Activated B cell treated with CpG ODN at 0.5 μM for 24 hours (primary cell): Measurements from ENCODE around the gene TARP.

Experiments
- ATAC-seq: fragments of 200-7000 bp; cut with Tn5 transposase; one replicate; pipeline ENCODE4 v1.10.0; 2021; ENCODE audit warnings: low read depth, mild to moderate bottlenecking, moderate library complexity
- CTCF ChIA-PET: fragments of 350-600 bp; sonication (Branson Sonifier 250); formaldehyde crosslinking; loops from one replicate; lab custom pipeline; 2021; ENCODE audit warnings: antibody characterized with exemption; lab: Charles Lee
- POLR2A ChIA-PET: fragments of 350-600 bp; sonication (Branson Sonifier 250); formaldehyde crosslinking; loops from one replicate; lab custom pipeline; 2021; ENCODE audit warnings: antibody characterized with exemption; lab: Charles Lee
- DNase-seq: peaks from one replicate; pipeline ENCODE4 v3.0.0; 2022
- H3K27ac Mint-ChIP-seq: one replicate; pipeline ENCODE4 v1.8.0; 2020; ENCODE audit warnings: mixed read lengths
- H3K27me3 Mint-ChIP-seq: one replicate; pipeline ENCODE4 v1.8.0; 2021; ENCODE audit warnings: mixed read lengths
- H3K36me3 Mint-ChIP-seq: one replicate; pipeline ENCODE4 v1.8.0; 2021; ENCODE audit warnings: low read depth, mixed read lengths
- H3K4me1 Mint-ChIP-seq: one replicate; pipeline ENCODE4 v1.8.0; 2021; ENCODE audit warnings: mixed read lengths
- H3K4me3 Mint-ChIP-seq: one replicate; pipeline ENCODE4 v1.8.0; 2020; ENCODE audit warnings: mild to moderate bottlenecking, mixed read lengths
- H3K9me3 Mint-ChIP-seq: one replicate; pipeline ENCODE4 v1.8.0; 2020; ENCODE audit warnings: mixed read lengths
- CTCF ChIP-seq: fragments of 200-600 bp; IDR thresholded peaks from one replicate; pipeline ENCODE4 v1.8.0; 2022; ENCODE audit warnings: antibody characterized with exemption, mild to moderate bottlenecking
- intact Hi-C: fragments of 100-400 bp; cut with micrococcal nuclease; formaldehyde crosslinking; loops from one replicate; pipeline ENCODE4 v1.15.1; 2024

Gene TARP

DNA sequence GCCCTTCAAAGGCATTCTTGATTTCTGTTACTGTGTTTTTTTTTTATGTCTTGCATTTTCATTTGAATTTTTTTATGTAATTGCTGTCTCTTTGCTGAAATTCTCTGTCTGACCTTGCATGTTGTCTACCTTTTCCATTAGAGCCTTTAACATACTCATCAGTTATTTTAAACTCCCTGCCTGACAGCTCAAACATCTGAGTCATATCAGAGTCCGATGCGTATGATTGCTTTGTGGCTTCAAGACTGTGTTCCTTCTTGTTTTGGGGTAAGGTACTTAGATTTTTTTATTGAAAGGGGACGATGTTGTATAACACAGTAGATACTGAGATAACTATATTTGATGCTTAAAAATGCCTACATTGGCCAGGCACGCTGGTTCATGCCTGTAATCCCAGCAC lies 9.7 kb upstream of the TARP start:
- H3K4me1 Mint-ChIP-seq = no peaks in the 10 kb centered on the region
- DNase-seq = no peak
- H3K4me3 Mint-ChIP-seq = no peak overlapping the region
- TF ChIP-seq CTCF = no peak
- H3K27ac Mint-ChIP-seq = no peak overlapping the region
- H3K9me3 Mint-ChIP-seq = no peaks in the 10 kb centered on the region
- peaks cover 20% of the 10 kb centered on the region for H3K27me3 Mint-ChIP-seq
- no peak for ATAC-seq
- intact Hi-C loops = no loop called here
- POLR2A ChIA-PET = no interaction called here
- no peaks in the 10 kb centered on the region for H3K36me3 Mint-ChIP-seq
- CTCF ChIA-PET = no interaction called here

DNA sequence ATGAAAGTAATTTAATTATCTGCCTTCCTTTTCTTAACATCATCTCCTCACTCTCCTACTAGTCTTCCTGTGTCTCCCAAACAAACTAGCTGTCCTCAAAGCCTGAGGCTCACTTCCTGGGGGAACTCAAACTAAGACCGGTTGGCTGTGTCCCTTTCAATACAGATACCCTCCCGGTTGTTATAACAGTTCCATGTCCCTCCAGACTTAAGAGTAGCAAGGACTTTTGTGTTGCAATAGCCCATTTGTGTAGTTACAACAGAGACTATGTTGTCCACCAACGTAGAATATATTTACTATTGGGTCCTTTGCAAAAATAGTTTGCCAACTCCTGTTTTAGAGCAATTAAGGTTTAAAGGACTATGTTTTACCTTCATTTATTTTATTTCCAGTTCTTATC lies 8.6 kb upstream of the TARP start:
- POLR2A ChIA-PET = no interaction called here
- no peak overlapping the region for H3K27ac Mint-ChIP-seq
- no peak for DNase-seq
- no peaks in the 10 kb centered on the region for H3K36me3 Mint-ChIP-seq
- ATAC-seq = no peak
- H3K4me1 Mint-ChIP-seq = no peaks in the 10 kb centered on the region
- H3K9me3 Mint-ChIP-seq = no peaks in the 10 kb centered on the region
- intact Hi-C loops = no loop called here
- H3K4me3 Mint-ChIP-seq = no peak overlapping the region
- TF ChIP-seq CTCF = no peak
- CTCF ChIA-PET = no interaction called here
- H3K27me3 Mint-ChIP-seq = peaks cover 20% of the 10 kb centered on the region

- no peak overlapping the region for H3K4me3 Mint-ChIP-seq
- no peak for TF ChIP-seq CTCF
- no peak for ATAC-seq
- intact Hi-C loops = no loop called here
- peaks cover 15% of the 10 kb centered on the region for H3K27me3 Mint-ChIP-seq
- POLR2A ChIA-PET = no interaction called here
- H3K27ac Mint-ChIP-seq = no peak overlapping the region
- no peaks in the 10 kb centered on the region for H3K9me3 Mint-ChIP-seq
- no peaks in the 10 kb centered on the region for H3K4me1 Mint-ChIP-seq
- no peak for DNase-seq
- H3K36me3 Mint-ChIP-seq = no peaks in the 10 kb centered on the region
- CTCF ChIA-PET = no interaction called here
These were observed 7.8 kb upstream of the TARP start for GRCh38 chr7:38281266-38281665.

DNA sequence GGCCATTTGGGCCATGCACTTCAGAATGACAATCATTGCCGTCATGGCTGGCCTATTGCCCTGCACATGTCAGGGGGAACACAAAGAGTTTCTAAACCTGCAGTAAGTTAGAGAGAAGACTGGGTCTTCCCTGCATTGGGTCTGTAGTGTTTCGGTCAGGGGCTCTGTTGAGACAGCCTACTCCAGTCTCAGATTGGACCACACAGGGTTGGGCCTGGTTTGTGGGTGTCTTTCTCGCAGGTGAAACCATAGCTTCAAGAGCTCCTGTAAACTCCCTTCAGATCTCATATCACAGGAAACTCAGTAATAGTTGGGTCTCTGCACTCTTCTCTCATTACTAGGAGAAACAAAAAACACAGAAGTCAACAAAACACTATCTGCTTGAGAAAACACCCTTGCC lies 7.3 kb upstream of the TARP start:
- ATAC-seq (no peak), DNase-seq (no peak)
- H3K9me3 Mint-ChIP-seq = no peaks in the 10 kb centered on the region
- peaks cover 13% of the 10 kb centered on the region for H3K27me3 Mint-ChIP-seq
- no peak overlapping the region for H3K4me3 Mint-ChIP-seq
- H3K36me3 Mint-ChIP-seq = no peaks in the 10 kb centered on the region
- TF ChIP-seq CTCF = no peak
- H3K4me1 Mint-ChIP-seq = no peaks in the 10 kb centered on the region
- intact Hi-C loops = no loop called here
- POLR2A ChIA-PET = no interaction called here
- H3K27ac Mint-ChIP-seq = no peak overlapping the region
- CTCF ChIA-PET = no interaction called here

GRCh38 chr7:38280000-38280399 lies 6.6 kb upstream of the TARP start:
- no peak for ATAC-seq
- CTCF ChIA-PET = no interaction called here
- H3K27me3 Mint-ChIP-seq = peaks cover 11% of the 10 kb centered on the region
- intact Hi-C loops = no loop called here
- no peak for TF ChIP-seq CTCF
- H3K4me3 Mint-ChIP-seq = no peak overlapping the region
- no peaks in the 10 kb centered on the region for H3K4me1 Mint-ChIP-seq
- POLR2A ChIA-PET = no interaction called here
- H3K27ac Mint-ChIP-seq = no peak overlapping the region
- no peaks in the 10 kb centered on the region for H3K36me3 Mint-ChIP-seq
- no peaks in the 10 kb centered on the region for H3K9me3 Mint-ChIP-seq
- DNase-seq = no peak
